ENCODE results near the gene CAPN5.

CAPN5 gene

GRCh38 chr11:77038825-77039326 lies 27.9 kb upstream of the CAPN5 start:
- no CpG with 5 or more reads among the region's 16 CpGs for WGBS (ENCODE audit: extremely low coverage, insufficient coverage, insufficient read length)
- no peak overlapping the region for H4K91ac ChIP-seq (ENCODE audit: low read depth, low read length)
- no peaks in the 10 kb centered on the region for H3K79me1 ChIP-seq (ENCODE audit: low read length)
- H4K12ac ChIP-seq (ENCODE audit: low read depth, low read length): no peak overlapping the region
- H4K8ac ChIP-seq (ENCODE audit: low read depth, low read length): no peak overlapping the region
- H3K4me1 ChIP-seq (ENCODE audit: control insufficient read depth in 1 of 2, insufficient read depth in 2 of 2, low read length in 2 of 2): peaks cover 0 to 4% of the 10 kb centered on the region in 2 experiments
- H2BK5ac ChIP-seq (ENCODE audit: low read depth, low read length, poor library complexity): no peak overlapping the region
- no peak overlapping the region for H3K23ac ChIP-seq (ENCODE audit: low read length)
- H3K18ac ChIP-seq (ENCODE audit: low read length): no peak overlapping the region
- H3K4me3 ChIP-seq (ENCODE audit: low read depth, low read length): no peak overlapping the region
- no peak for DNase-seq
- H3K9ac ChIP-seq (ENCODE audit: low read length): peak overlapping the region; percentile 4
- no peaks in the 10 kb centered on the region for H3K36me3 ChIP-seq (ENCODE audit: control insufficient read depth in 1 of 2, insufficient read depth in 2 of 2, low read length in 2 of 2)
- H3K79me2 ChIP-seq (ENCODE audit: control insufficient read depth, insufficient read depth, low read length, poor library complexity): no peaks in the 10 kb centered on the region
- no peak overlapping the region for H2BK12ac ChIP-seq (ENCODE audit: low read length)
- peaks cover 17% of the 10 kb centered on the region for H3K27me3 ChIP-seq (ENCODE audit: insufficient read depth, low read length)
- H3K9me3 ChIP-seq (ENCODE audit: insufficient read depth, low read depth, low read length): peaks cover 13% of the 10 kb centered on the region
- H3K14ac ChIP-seq (ENCODE audit: low read length): no peak overlapping the region
- H3K27ac ChIP-seq (ENCODE audit: low read depth, low read length): no peak overlapping the region
- H2AK5ac ChIP-seq (ENCODE audit: low read length): no peak overlapping the region
- H2BK120ac ChIP-seq (ENCODE audit: insufficient read depth, low read length, poor library complexity): no peak overlapping the region
- no peak overlapping the region for H3K4ac ChIP-seq (ENCODE audit: low read depth, low read length)
- H3K4me2 ChIP-seq (ENCODE audit: low read length): no peak overlapping the region
- H2AFZ ChIP-seq (ENCODE audit: insufficient read depth, low read length, poor library complexity): no peak overlapping the region

DNA sequence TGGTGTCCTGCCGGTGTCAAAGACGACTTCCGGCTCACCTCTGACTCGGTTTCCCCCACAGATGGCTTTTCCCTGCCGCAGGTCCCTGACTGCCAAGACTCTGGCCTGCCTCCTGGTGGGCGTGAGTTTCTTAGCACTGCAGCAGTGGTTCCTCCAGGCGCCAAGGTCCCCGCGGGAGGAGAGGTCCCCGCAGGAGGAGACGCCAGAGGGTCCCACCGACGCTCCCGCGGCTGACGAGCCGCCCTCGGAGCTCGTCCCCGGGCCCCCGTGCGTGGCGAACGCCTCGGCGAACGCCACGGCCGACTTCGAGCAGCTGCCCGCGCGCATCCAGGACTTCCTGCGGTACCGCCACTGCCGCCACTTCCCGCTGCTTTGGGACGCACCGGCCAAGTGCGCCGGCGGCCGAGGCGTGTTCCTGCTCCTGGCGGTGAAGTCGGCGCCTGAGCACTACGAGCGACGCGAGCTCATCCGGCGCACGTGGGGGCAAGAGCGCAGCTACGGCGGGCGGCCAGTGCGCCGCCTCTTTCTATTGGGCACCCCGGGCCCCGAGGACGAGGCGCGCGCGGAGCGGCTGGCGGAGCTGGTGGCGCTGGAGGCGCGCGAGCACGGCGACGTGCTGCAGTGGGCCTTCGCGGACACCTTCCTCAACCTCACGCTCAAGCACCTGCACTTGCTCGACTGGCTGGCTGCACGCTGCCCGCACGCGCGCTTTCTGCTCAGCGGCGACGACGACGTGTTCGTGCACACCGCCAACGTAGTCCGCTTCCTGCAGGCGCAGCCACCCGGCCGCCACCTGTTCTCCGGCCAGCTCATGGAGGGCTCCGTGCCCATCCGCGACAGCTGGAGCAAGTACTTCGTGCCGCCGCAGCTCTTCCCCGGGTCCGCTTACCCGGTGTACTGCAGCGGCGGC lies 27.0 kb upstream of the CAPN5 start:
- no peak overlapping the region for H3K9ac ChIP-seq (ENCODE audit: low read length)
- no peaks in the 10 kb centered on the region for H3K36me3 ChIP-seq (ENCODE audit: control insufficient read depth in 1 of 2, insufficient read depth in 2 of 2, low read length in 2 of 2)
- H3K27ac ChIP-seq (ENCODE audit: low read depth, low read length): no peak overlapping the region
- no peak overlapping the region for H4K8ac ChIP-seq (ENCODE audit: low read depth, low read length)
- no peak overlapping the region for H3K4ac ChIP-seq (ENCODE audit: low read depth, low read length)
- H3K79me1 ChIP-seq (ENCODE audit: low read length): no peaks in the 10 kb centered on the region
- no peak overlapping the region for H3K14ac ChIP-seq (ENCODE audit: low read length)
- no CpG with 5 or more reads among the region's 109 CpGs for WGBS (ENCODE audit: extremely low coverage, insufficient coverage, insufficient read length)
- peaks cover 13% of the 10 kb centered on the region for H3K9me3 ChIP-seq (ENCODE audit: insufficient read depth, low read depth, low read length)
- no peak overlapping the region for H3K4me3 ChIP-seq (ENCODE audit: low read depth, low read length)
- H3K4me1 ChIP-seq (ENCODE audit: control insufficient read depth in 1 of 2, insufficient read depth in 2 of 2, low read length in 2 of 2): peaks cover 0 to 4% of the 10 kb centered on the region in 2 experiments
- H2AK5ac ChIP-seq (ENCODE audit: low read length): no peak overlapping the region
- H2BK5ac ChIP-seq (ENCODE audit: low read depth, low read length, poor library complexity): no peak overlapping the region
- peak; percentile 20 to 55 for DNase-seq
- H3K4me2 ChIP-seq (ENCODE audit: low read length): peak overlapping the region; percentile 59
- H4K91ac ChIP-seq (ENCODE audit: low read depth, low read length): no peak overlapping the region
- no peak overlapping the region for H4K12ac ChIP-seq (ENCODE audit: low read depth, low read length)
- H3K18ac ChIP-seq (ENCODE audit: low read length): no peak overlapping the region
- no peak overlapping the region for H2BK12ac ChIP-seq (ENCODE audit: low read length)
- no peak overlapping the region for H3K23ac ChIP-seq (ENCODE audit: low read length)
- no peaks in the 10 kb centered on the region for H3K79me2 ChIP-seq (ENCODE audit: control insufficient read depth, insufficient read depth, low read length, poor library complexity)
- peak overlapping the region; percentile 53 for H2AFZ ChIP-seq (ENCODE audit: insufficient read depth, low read length, poor library complexity)
- H3K27me3 ChIP-seq (ENCODE audit: insufficient read depth, low read length): peaks cover 17% of the 10 kb centered on the region
- no peak overlapping the region for H2BK120ac ChIP-seq (ENCODE audit: insufficient read depth, low read length, poor library complexity)

- Histone ChIP-seq H3K4ac (ENCODE audit: low read depth, low read length) (no peak overlapping the region), H3K18ac (ENCODE audit: low read length) (no peak overlapping the region), H3K79me1 (ENCODE audit: low read length) (no peaks in the 10 kb centered on the region), H3K4me2 (ENCODE audit: low read length) (no peak overlapping the region), H3K4me1 (ENCODE audit: control insufficient read depth in 1 of 2, insufficient read depth in 2 of 2, low read length in 2 of 2) (peaks cover 0 to 4% of the 10 kb centered on the region in 2 experiments), H2BK120ac (ENCODE audit: insufficient read depth, low read length, poor library complexity) (no peak overlapping the region), H2BK5ac (ENCODE audit: low read depth, low read length, poor library complexity) (no peak overlapping the region), H3K36me3 (ENCODE audit: control insufficient read depth in 1 of 2, insufficient read depth in 2 of 2, low read length in 2 of 2) (no peaks in the 10 kb centered on the region), H3K23ac (ENCODE audit: low read length) (no peak overlapping the region), H2AFZ (ENCODE audit: insufficient read depth, low read length, poor library complexity) (no peak overlapping the region), H2BK12ac (ENCODE audit: low read length) (no peak overlapping the region), H3K9ac (ENCODE audit: low read length) (no peak overlapping the region), H3K27me3 (ENCODE audit: insufficient read depth, low read length) (peaks cover 17% of the 10 kb centered on the region), H3K27ac (ENCODE audit: low read depth, low read length) (no peak overlapping the region), H3K79me2 (ENCODE audit: control insufficient read depth, insufficient read depth, low read length, poor library complexity) (no peaks in the 10 kb centered on the region), H4K8ac (ENCODE audit: low read depth, low read length) (no peak overlapping the region), H3K9me3 (ENCODE audit: insufficient read depth, low read depth, low read length) (peaks cover 13% of the 10 kb centered on the region), H3K14ac (ENCODE audit: low read length) (no peak overlapping the region), H2AK5ac (ENCODE audit: low read length) (no peak overlapping the region), H3K4me3 (ENCODE audit: low read depth, low read length) (no peak overlapping the region), H4K12ac (ENCODE audit: low read depth, low read length) (no peak overlapping the region), H4K91ac (ENCODE audit: low read depth, low read length) (no peak overlapping the region)
- no CpG with 5 or more reads among the region's 37 CpGs for WGBS (ENCODE audit: extremely low coverage, insufficient coverage, insufficient read length)
- DNase-seq: no peak
These were observed 26.4 kb upstream of the CAPN5 start for GRCh38 chr11:77040401-77040777.

DNA sequence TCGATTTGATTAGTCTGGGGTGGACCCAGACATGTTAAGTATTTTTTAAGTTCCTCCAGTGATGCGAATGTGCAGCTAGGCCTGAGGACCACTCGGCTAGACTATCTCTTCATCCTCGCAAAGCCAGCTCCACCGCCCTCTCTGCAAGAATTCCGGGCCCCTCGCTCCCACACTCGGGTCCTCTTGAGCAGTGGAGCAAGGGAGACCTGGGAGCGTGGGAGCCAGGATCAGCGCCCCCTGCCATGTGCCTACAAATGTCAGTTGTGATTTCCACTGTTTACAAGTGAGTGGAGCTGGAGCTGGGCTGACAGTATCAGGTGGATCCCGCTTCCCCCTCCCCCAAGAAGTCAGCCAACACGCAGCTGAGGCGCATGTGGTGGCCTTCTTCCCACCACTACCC lies 25.9 kb upstream of the CAPN5 start:
- H3K79me2 ChIP-seq (ENCODE audit: control insufficient read depth, insufficient read depth, low read length, poor library complexity): no peaks in the 10 kb centered on the region
- H3K4ac ChIP-seq (ENCODE audit: low read depth, low read length): no peak overlapping the region
- no peak overlapping the region for H3K14ac ChIP-seq (ENCODE audit: low read length)
- H2AFZ ChIP-seq (ENCODE audit: insufficient read depth, low read length, poor library complexity): no peak overlapping the region
- H4K12ac ChIP-seq (ENCODE audit: low read depth, low read length): no peak overlapping the region
- H3K27ac ChIP-seq (ENCODE audit: low read depth, low read length): no peak overlapping the region
- H3K23ac ChIP-seq (ENCODE audit: low read length): no peak overlapping the region
- no peaks in the 10 kb centered on the region for H3K79me1 ChIP-seq (ENCODE audit: low read length)
- H3K4me2 ChIP-seq (ENCODE audit: low read length): no peak overlapping the region
- H3K4me1 ChIP-seq (ENCODE audit: control insufficient read depth in 1 of 2, insufficient read depth in 2 of 2, low read length in 2 of 2): peaks cover 1 to 6% of the 10 kb centered on the region in 2 experiments
- DNase-seq: no peak
- H2BK12ac ChIP-seq (ENCODE audit: low read length): no peak overlapping the region
- H3K36me3 ChIP-seq (ENCODE audit: control insufficient read depth in 1 of 2, insufficient read depth in 2 of 2, low read length in 2 of 2): no peaks in the 10 kb centered on the region
- no peak overlapping the region for H2AK5ac ChIP-seq (ENCODE audit: low read length)
- H3K4me3 ChIP-seq (ENCODE audit: low read depth, low read length): no peak overlapping the region
- H3K9ac ChIP-seq (ENCODE audit: low read length): no peak overlapping the region
- no peak overlapping the region for H4K8ac ChIP-seq (ENCODE audit: low read depth, low read length)
- peaks cover 17% of the 10 kb centered on the region for H3K27me3 ChIP-seq (ENCODE audit: insufficient read depth, low read length)
- H3K9me3 ChIP-seq (ENCODE audit: insufficient read depth, low read depth, low read length): peaks cover 13% of the 10 kb centered on the region
- H2BK5ac ChIP-seq (ENCODE audit: low read depth, low read length, poor library complexity): no peak overlapping the region
- no peak overlapping the region for H2BK120ac ChIP-seq (ENCODE audit: insufficient read depth, low read length, poor library complexity)
- no peak overlapping the region for H3K18ac ChIP-seq (ENCODE audit: low read length)
- H4K91ac ChIP-seq (ENCODE audit: low read depth, low read length): no peak overlapping the region
- WGBS (ENCODE audit: extremely low coverage, insufficient coverage, insufficient read length): no CpG with 5 or more reads among the region's 13 CpGs
